GM23248 (cell line): ENCODE measurements around the gene EGF.

Experiments
- EZH2 ChIP-seq: fragments of 200-600 bp; sonication (generic); IDR thresholded peaks from 2 replicates; pipeline ENCODE4 v1.6.1; 2018; ENCODE audit warnings: antibody characterized with exemption, mild to moderate bottlenecking; ENCODE audit not compliant: insufficient read depth, poor library complexity, severe bottlenecking
- EZH2phosphoT487 ChIP-seq: fragments of 200-600 bp; sonication (generic); IDR thresholded peaks from 2 replicates; pipeline ENCODE4 v1.6.1; 2018; ENCODE audit warnings: antibody characterized with exemption, moderate library complexity, mild to moderate bottlenecking, low read depth; ENCODE audit not compliant: insufficient read depth

DNA sequence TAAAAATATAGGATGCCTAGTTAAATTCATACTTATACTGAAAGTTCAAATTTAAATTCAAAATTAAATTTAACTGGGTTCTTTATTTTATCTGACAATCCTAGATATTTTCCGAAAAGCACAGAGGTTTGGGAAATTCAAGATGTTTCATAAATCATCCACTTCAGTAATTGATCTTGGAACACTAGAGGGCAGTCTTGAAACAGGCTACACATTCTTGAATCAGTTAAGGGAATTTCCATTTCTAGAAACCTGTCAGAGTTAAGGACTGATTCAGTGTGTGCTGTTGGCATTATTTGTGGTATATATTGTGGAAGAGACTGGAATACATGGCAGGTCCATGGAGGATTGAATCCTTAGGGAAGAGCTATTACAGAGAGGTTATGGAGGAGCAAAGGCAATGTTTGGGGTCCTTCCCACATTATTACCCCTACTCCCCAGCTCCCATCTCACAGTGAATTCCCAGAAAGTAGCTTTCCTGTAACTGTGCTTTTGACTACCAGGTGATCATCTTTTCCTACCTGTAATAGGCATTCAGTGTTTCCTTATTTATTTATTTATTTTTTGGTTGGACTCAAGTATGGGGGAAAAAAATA is 92.9 kb downstream of the EGF start:
- no peak for TF ChIP-seq EZH2
- no peak for TF ChIP-seq EZH2phosphoT487
